HG03460 (cell line): ENCODE data around the gene BCDIN3D.

Experiments
- ATAC-seq: cut with Tn5 transposase; IDR thresholded peaks from one replicate; pipeline ENCODE4 v1.9.1; 2021; ENCODE audit not compliant: unreplicated experiment

BCDIN3D gene

GRCh38 chr12:49823350-49823749, 19.6 kb downstream of the BCDIN3D start:
- ATAC-seq = no peak

- no peak for ATAC-seq
These were observed 21.3 kb downstream of the BCDIN3D start for GRCh38 chr12:49821373-49822287.

GRCh38 chr12:49819786-49820185, 23.1 kb downstream of the BCDIN3D start:
- no peak for ATAC-seq

GRCh38 chr12:49818241-49818895, 24.5 kb downstream of the BCDIN3D start:
- no peak for ATAC-seq

GRCh38 chr12:49813131-49813530, 29.8 kb downstream of the BCDIN3D start:
- no peak for ATAC-seq

- ATAC-seq = no peak
These were observed 30.9 kb downstream of the BCDIN3D start for GRCh38 chr12:49811961-49812401.

GRCh38 chr12:49811136-49811535, 31.8 kb downstream of the BCDIN3D start:
- ATAC-seq = no peak

GRCh38 chr12:49809906-49810389, 33.0 kb downstream of the BCDIN3D start:
- no peak for ATAC-seq

- ATAC-seq = no peak
These were observed 33.5 kb downstream of the BCDIN3D start for GRCh38 chr12:49809381-49809905.

GRCh38 chr12:49808686-49809380, 34.1 kb downstream of the BCDIN3D start:
- no peak for ATAC-seq

GRCh38 chr12:49807991-49808580, 34.8 kb downstream of the BCDIN3D start:
- no peak for ATAC-seq

GRCh38 chr12:49806877-49807276, 36.0 kb downstream of the BCDIN3D start:
- ATAC-seq = no peak

GRCh38 chr12:49806321-49806813, 36.5 kb downstream of the BCDIN3D start:
- ATAC-seq = no peak

- no peak for ATAC-seq
These were observed 37.5 kb downstream of the BCDIN3D start for GRCh38 chr12:49805409-49805808.

GRCh38 chr12:49804821-49805220, 38.1 kb downstream of the BCDIN3D start:
- no peak for ATAC-seq

GRCh38 chr12:49803693-49804450, 39.0 kb downstream of the BCDIN3D start:
- ATAC-seq = no peak

- no peak for ATAC-seq
These were observed 41.5 kb downstream of the BCDIN3D start for GRCh38 chr12:49801141-49802063.

- no peak for ATAC-seq
These were observed 42.3 kb downstream of the BCDIN3D start for GRCh38 chr12:49800421-49801140.
